ENCODE data around the gene TARS1. TPM values are rescaled to one million over a fixed set of nuclear protein-coding genes. Genes with fewer than 3 reads are reported as not detected.

The TARS1 gene
- total RNA-seq, 1 donor from 2014 or later: 306 TPM

- H3K9me3 Mint-ChIP-seq (ENCODE audit: unreplicated experiment): no peaks in the 10 kb centered on the region
- Histone ChIP-seq H3K36me3 (ENCODE audit: insufficient read depth, low read length) (peaks cover 90% of the 10 kb centered on the region), H4K20me1 (ENCODE audit: insufficient read depth, low read length) (peaks cover 27% of the 10 kb centered on the region), H3K9me3 (ENCODE audit: insufficient read depth, low read depth, low read length) (no peaks in the 10 kb centered on the region), H3K4me1 (ENCODE audit: insufficient read depth, low read length) (no peaks in the 10 kb centered on the region), H3K79me2 (ENCODE audit: insufficient read depth, low read length) (peaks cover 2% of the 10 kb centered on the region), H3K9ac (ENCODE audit: low read length) (no peak overlapping the region), H2AFZ (ENCODE audit: low read depth, low read length) (no peak overlapping the region), H3K27ac (ENCODE audit: low read depth, low read length) (no peak overlapping the region), H3K4me2 (ENCODE audit: low read length) (no peak overlapping the region), H3K27me3 (ENCODE audit: insufficient read depth, low read length) (no peaks in the 10 kb centered on the region), H3K4me3 (ENCODE audit: insufficient read depth, low read depth, low read length) (no peak overlapping the region)
- no peak for TF ChIP-seq CTCF (IDR thresholded peaks at IDR 0.05; ENCODE audit: insufficient read depth, low read depth, low read length)
- TF ChIP-seq EZH2 (IDR thresholded peaks at IDR 0.05; ENCODE audit: insufficient read depth, low read length): no peak
- H3K27me3 Mint-ChIP-seq (ENCODE audit: low read depth, unreplicated experiment): no peaks in the 10 kb centered on the region
- H3K27ac Mint-ChIP-seq (ENCODE audit: unreplicated experiment): no peak overlapping the region
- peaks cover 24% of the 10 kb centered on the region for H3K36me3 Mint-ChIP-seq (ENCODE audit: low read depth, unreplicated experiment)
- no peak overlapping the region for H3K4me3 Mint-ChIP-seq (ENCODE audit: unreplicated experiment)
- H3K4me1 Mint-ChIP-seq (ENCODE audit: low read depth, unreplicated experiment): no peaks in the 10 kb centered on the region
- DNase-seq (ENCODE audit: low read depth) (no peak), FAIRE-seq (peak; percentile 34)
Measured at GRCh38 chr5:33460210-33460609, 19.4 kb downstream of the TARS1 start.

- Mint-ChIP-seq H3K9me3 (ENCODE audit: unreplicated experiment) (no peaks in the 10 kb centered on the region), H3K4me1 (ENCODE audit: low read depth, unreplicated experiment) (no peaks in the 10 kb centered on the region), H3K27ac (ENCODE audit: unreplicated experiment) (no peak overlapping the region), H3K27me3 (ENCODE audit: low read depth, unreplicated experiment) (no peaks in the 10 kb centered on the region), H3K4me3 (ENCODE audit: unreplicated experiment) (no peak overlapping the region), H3K36me3 (ENCODE audit: low read depth, unreplicated experiment) (peaks cover 22% of the 10 kb centered on the region)
- Histone ChIP-seq H3K4me2 (ENCODE audit: low read length) (no peak overlapping the region), H3K9ac (ENCODE audit: low read length) (no peak overlapping the region), H3K27ac (ENCODE audit: low read depth, low read length) (no peak overlapping the region), H4K20me1 (ENCODE audit: insufficient read depth, low read length) (peaks cover 28% of the 10 kb centered on the region), H3K79me2 (ENCODE audit: insufficient read depth, low read length) (no peaks in the 10 kb centered on the region), H3K4me3 (ENCODE audit: insufficient read depth, low read depth, low read length) (no peak overlapping the region), H2AFZ (ENCODE audit: low read depth, low read length) (no peak overlapping the region), H3K36me3 (ENCODE audit: insufficient read depth, low read length) (peaks cover 93% of the 10 kb centered on the region), H3K4me1 (ENCODE audit: insufficient read depth, low read length) (no peaks in the 10 kb centered on the region), H3K27me3 (ENCODE audit: insufficient read depth, low read length) (no peaks in the 10 kb centered on the region), H3K9me3 (ENCODE audit: insufficient read depth, low read depth, low read length) (no peaks in the 10 kb centered on the region)
- FAIRE-seq (no peak), DNase-seq (ENCODE audit: low read depth) (peak; percentile 59)
- TF ChIP-seq EZH2 (IDR thresholded peaks at IDR 0.05; ENCODE audit: insufficient read depth, low read length) (no peak), CTCF (IDR thresholded peaks at IDR 0.05; ENCODE audit: insufficient read depth, low read depth, low read length) (no peak)
Measured at GRCh38 chr5:33462456-33462855, 21.7 kb downstream of the TARS1 start.

- H3K4me1 ChIP-seq (ENCODE audit: insufficient read depth, low read length): no peaks in the 10 kb centered on the region
- no peak overlapping the region for H3K4me2 ChIP-seq (ENCODE audit: low read length)
- no peak overlapping the region for H3K4me3 ChIP-seq (ENCODE audit: insufficient read depth, low read depth, low read length)
- Mint-ChIP-seq H3K36me3 (ENCODE audit: low read depth, unreplicated experiment) (peaks cover 21% of the 10 kb centered on the region), H3K4me1 (ENCODE audit: low read depth, unreplicated experiment) (no peaks in the 10 kb centered on the region), H3K4me3 (ENCODE audit: unreplicated experiment) (no peak overlapping the region), H3K9me3 (ENCODE audit: unreplicated experiment) (no peaks in the 10 kb centered on the region), H3K27me3 (ENCODE audit: low read depth, unreplicated experiment) (no peaks in the 10 kb centered on the region), H3K27ac (ENCODE audit: unreplicated experiment) (no peak overlapping the region)
- no peak overlapping the region for H3K9ac ChIP-seq (ENCODE audit: low read length)
- no peaks in the 10 kb centered on the region for H3K27me3 ChIP-seq (ENCODE audit: insufficient read depth, low read length)
- peaks cover 3% of the 10 kb centered on the region for H3K79me2 ChIP-seq (ENCODE audit: insufficient read depth, low read length)
- no peak overlapping the region for H2AFZ ChIP-seq (ENCODE audit: low read depth, low read length)
- peaks cover 93% of the 10 kb centered on the region for H3K36me3 ChIP-seq (ENCODE audit: insufficient read depth, low read length)
- DNase-seq (ENCODE audit: low read depth) (no peak), FAIRE-seq (no peak)
- H3K27ac ChIP-seq (ENCODE audit: low read depth, low read length): no peak overlapping the region
- H4K20me1 ChIP-seq (ENCODE audit: insufficient read depth, low read length): peaks cover 34% of the 10 kb centered on the region
- TF ChIP-seq EZH2 (IDR thresholded peaks at IDR 0.05; ENCODE audit: insufficient read depth, low read length) (no peak), CTCF (IDR thresholded peaks at IDR 0.05; ENCODE audit: insufficient read depth, low read depth, low read length) (no peak)
- no peaks in the 10 kb centered on the region for H3K9me3 ChIP-seq (ENCODE audit: insufficient read depth, low read depth, low read length)
Measured at GRCh38 chr5:33465120-33465519, 24.4 kb downstream of the TARS1 start.
